UCSD-AML1 (cell line): ENCODE measurements around the gene CTBP1.

Source experiments
- DNase-seq: peaks from one replicate; lab custom pipeline; 2025; ENCODE audit not compliant: unreplicated experiment; lab: John Stamatoyannopoulos, UW

The CTBP1 gene

DNA sequence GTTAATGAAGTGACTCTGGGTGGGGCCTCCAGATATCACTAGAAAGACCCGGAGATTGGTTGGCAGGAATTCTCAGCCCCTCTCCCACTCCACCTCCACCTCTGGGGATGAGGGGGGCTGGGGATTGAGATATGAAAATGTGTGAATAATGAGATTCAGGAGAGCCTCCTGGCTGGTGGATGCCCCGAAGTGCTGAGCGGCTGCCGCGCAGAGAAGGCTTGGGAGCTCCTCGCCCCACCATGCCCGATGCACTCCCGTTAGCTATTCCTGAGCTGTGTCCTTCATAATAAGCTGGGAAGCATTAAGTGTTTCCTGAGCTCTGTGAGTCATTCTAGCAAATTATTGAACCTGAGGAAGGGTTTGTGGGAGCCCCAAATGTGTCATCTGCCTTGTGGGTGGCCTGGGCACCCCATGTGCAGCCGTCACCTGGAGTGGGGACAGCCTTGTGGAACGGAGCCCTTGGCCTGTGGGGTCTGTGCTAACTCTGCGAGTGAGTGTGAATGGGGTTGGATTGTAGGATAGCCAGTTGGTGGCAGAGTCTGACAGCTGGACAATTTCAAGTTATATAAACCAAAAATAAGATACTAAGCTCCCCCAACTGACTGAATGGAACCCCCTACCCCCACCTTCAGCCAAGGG is 36.3 kb upstream of the CTBP1 start:
- no peak for DNase-seq

DNA sequence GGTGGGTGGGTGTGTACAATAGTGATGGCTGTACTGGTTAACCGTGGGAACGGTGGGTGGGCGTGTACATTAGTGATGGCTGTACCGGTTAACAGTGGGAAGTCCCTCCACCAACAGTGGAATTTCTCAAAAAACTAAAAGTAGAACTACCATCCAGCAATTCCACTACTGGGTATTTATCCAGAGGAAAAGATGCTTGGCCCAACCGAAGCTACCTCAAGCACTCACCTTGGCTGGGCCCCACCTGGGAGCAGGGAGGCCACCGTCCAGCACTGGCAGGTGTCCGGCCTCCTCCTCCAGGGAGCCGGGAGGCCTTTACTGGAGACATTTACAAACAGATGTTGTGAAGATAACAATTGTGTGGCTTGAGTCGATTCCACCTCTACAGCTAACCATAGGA is 34.8 kb upstream of the CTBP1 start:
- DNase-seq, result no peak

DNA sequence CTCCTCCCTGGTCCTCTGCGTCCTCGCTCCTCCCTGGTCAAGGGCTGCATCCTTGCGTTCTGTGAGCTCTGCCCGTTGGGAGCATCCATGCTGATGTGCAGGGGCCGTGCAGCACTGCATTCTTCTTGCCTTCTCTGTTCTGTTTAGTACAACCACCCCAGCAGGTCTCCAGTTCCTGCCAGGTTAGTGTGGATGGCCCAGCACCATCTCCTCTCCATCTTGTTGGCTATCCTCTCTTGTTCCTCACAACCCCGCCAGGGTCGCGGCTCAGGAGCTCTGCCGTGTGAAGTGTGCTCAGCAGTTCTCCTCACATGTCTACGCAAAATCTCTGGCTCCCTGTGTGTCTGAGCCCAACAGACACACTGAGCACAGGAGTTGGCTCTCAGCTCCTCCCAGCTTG is 30.3 kb upstream of the CTBP1 start:
- DNase-seq, result no peak

DNA sequence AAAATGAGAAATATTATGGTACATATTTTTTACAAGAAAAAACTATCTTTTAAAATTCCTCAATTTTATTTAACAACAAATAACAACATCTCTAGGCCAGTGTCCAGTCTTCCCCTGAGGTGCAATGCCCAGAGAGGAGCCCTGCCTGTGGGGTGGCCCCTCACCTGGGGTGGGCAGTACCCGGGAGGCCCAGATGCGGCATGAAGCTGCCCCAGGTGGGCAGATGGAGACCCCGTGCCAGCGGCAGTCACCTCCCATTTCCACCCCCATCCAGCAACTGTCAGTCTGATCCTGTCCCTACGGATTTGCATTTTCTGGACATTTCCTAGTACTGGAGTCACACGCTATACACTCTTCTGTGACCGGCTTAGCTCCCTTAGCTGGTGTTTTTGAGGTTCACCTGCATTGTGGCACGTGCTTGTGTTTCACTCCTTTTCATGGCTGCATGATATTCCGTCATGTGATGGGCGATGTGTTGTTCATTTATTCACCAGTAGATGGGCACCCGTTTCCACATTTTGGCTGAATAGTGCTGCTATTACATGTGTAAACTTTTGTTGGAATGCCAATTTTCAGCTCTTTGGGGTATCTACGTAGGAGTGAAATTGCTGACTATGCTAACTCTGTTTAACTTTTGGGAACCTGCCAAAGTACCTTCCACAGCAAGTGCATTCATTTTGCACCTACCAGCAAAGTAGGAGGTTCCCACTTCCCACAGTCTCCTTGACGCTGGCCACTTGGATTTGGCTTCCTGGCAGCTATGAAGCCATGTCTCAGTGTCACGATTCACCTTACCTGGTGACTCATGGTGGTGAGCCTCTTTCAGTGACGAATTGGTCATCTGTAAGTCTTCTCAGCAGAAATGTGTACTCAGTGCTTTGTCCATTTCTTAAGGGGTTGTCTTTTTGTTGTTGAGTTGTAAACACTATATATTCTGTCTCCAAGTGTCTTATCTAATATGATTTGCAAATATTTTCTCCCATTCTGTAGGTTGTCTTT is 29.0 kb upstream of the CTBP1 start:
- no peak for DNase-seq

DNA sequence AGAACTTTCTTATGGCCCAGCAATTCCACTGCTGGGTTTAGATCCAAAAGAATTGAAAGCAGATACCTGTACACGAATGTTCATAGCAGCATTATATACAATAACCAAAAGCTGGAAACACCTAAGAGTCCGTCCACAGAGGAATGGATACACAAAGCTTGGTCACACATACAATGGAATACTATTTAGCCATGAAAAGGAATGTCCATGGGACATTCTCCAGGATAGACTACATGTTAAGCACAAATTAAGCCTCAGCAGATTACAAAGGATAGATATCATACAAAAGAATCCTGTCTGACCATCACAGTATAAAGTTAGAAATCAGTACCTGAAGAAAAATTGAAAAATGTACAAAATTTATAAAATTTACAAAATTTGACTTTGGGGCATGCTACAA is 28.1 kb upstream of the CTBP1 start:
- no peak for DNase-seq

DNA sequence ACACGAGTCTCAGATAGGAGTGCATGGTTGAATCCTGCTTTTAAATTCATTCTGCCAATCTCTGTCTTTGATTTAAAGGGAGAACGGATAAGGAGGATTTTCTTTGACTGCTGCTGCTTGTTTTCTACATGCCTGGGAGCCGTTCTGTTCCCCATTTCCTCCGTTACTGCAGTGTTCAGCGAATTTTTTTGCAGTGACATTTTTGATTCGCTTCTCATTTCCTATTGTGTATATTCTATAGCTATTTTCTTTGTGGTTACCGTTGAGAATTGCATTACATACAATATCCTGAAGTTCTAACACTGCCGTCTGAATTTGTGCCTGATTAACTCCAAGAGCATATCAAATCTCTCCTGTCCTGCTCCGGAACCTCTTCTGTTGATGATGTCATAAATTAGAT is 25.9 kb upstream of the CTBP1 start:
- no peak for DNase-seq

DNA sequence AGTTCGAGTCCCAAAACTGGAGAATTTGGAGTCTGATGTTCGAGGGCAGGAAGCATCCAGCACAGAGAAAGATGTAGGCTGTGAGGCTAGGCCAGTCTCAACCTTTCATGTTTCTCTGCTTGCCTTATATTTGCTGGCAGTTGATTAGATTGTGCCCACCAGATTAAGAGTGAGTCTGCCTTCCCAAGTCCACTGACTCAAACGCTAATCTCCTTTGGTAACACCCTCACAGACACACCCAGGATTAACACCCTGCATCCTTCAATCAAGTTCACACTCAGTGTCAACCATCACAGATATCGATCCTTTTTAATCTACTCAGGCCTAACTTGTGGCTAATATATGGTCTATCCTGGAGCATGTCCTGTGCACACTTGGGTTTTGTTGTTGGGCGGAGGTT is 22.8 kb upstream of the CTBP1 start:
- DNase-seq, result no peak

DNA sequence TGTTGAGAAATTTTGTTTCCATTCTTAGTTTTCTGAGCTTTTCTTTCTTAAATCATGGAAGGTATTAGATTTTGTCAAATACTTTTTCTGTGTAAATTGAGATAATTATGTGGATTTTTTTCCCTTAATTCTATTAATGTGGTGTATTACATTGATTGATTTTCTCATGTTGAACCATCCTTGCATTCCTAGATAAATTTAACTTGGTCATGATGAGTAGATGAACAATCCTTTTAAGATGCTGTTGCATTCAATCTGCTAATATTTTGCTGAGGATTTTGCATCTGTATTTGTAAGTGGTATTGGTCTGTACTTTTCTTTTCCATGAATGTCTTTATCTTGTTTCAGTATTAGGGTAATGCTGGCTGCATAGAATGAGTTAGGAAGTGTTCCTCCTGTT is 20.3 kb upstream of the CTBP1 start:
- DNase-seq, result no peak

DNA sequence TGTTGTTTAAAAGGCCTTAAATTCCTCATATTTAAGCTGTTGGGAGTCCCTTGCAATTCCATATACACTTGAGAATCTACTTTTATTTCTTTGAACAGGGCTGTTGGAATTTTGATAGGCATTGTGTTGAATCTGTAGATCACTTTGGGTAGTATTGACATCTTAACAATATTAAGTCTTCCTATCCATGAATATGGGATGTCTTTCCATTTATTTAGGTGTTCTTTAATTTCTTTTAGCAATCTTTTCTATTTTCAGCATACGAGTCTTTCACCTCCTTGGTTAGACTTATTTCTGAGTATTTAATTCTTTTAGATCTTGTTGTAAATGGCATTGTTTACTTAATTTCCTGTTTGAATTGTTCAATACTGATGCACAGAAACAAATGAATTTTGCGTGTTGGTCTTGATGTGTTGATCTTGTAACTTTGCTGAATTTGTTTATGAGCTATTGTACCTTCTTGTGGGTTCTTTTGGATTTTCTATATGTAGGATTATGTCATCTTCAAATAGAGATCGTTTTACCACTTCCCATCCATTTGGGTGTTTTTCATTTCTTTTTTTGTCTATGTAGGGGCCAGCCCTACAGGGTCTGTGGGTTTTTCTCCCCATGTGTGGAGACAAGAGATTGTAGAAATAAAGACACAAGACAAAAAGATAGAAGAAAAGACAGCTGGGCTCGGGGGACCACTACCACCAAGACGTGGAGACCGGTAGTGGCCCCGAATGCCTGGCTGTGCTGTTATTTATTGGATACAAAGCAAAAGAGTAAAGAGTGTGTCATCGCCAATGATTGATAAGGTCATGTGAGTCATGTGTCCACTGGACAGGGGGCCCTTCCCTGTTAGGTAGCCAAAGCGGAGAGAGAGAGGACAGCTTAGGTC is 18.2 kb upstream of the CTBP1 start:
- no peak for DNase-seq

DNA sequence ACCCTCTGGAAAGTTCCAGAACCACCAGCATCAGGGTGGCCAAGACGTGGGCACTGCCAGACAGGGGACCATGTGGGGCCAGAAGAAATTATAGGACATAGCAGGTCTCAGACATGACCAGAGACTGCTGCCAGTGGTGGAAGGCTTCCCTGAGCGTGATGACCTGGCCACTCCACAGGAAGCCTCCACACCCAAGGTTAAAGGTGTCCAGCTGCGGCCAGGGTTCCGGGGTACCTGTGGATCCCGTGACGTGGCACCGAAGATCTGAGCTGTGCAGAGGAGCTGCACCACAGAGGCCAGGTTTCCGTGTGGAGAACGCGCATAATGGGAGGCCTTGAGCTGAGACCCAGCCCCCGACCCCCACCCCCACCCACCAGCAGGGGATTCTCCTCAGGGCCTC is 16.4 kb upstream of the CTBP1 start:
- no peak for DNase-seq

DNA sequence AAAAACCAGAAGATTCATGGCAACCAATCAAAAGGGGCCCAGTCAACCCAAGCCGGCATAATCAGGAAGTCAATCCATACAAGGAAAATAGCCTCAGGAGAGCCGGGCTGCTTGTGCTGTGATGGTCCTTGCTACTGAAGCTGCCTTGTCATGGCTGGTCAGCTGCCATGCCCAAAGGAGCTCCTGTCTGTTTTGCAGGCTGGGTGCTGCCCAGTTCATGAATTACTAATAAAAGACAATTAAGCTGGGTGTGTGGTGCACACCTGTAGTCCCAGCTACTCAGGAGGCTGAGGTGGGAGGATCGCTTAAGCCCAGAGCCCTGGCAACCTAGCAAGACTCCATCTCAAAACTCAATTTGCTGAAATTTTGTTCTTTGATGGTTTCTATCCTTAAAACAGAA is 16.0 kb upstream of the CTBP1 start:
- DNase-seq, result no peak

DNA sequence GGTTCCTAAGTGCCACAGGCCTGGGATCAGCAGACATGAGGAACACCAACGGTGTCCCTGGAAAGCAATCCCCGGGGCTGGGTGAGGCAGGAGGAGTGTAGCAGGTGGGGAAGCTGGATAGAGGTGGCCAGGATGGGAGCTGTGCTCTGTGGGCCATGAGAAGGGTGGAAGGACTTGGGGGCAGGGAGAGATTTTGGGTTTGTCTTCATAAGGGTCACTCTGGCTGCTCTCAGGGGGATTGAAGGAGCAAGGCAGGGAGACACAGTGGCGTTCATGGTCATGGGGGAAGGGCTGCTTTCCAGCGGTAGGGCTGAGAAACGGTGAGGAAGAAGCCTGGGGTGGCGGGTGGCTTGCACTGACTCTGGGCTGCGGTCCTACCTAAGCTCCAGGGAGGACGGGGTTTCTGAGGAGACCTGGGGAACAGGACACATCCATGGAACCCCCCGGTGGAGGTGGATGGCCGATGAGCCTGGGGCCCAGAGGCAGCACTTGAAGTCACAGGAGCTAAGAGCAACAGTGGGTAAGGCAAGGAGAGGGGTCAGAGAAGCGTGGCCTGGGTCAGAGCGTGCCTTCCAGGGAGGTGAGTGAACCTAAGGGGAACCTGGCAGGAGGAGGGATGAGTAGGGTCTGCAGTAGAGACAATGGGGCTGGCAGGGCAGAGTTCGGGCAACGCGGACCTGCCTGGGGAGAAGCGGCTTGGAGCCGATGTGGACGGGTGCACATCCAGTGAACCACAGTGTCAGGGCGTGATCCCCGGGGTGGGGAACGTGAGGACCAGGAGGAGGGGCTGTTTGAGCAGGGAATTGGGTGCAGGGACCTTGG is 12.4 kb upstream of the CTBP1 start:
- no peak for DNase-seq

DNA sequence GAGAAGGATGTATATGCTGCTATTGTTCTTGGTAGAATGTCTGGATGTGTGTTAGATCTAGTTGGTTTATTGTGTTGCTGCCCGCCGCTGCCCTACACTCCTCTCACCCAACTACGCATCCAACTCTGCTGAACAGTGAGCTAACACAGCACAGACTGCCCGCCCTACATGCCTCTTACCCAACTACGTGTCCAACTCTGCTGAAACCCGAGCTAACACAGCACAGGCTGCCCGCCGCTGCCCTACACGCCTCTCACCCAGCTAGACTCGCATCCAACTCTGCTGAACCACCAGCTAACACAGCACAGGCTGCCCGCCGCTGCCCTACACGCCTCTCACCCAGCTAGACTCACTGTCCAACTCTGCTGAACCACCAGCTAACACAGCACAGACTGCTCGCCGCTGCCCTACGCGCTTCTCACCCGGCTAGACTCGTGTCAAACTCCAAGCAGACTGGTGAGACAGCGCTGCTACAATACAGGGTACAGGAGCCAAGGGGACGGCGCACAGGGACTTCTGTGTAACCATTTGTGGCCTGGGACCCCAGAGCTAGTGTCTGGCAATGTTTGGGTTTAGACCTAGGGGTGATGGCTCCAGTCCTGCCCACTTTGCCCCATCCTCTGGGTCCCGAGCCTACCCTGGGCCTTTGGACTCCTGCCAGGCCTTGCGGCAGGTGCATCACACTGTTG is 11.6 kb upstream of the CTBP1 start:
- DNase-seq, result no peak

DNA sequence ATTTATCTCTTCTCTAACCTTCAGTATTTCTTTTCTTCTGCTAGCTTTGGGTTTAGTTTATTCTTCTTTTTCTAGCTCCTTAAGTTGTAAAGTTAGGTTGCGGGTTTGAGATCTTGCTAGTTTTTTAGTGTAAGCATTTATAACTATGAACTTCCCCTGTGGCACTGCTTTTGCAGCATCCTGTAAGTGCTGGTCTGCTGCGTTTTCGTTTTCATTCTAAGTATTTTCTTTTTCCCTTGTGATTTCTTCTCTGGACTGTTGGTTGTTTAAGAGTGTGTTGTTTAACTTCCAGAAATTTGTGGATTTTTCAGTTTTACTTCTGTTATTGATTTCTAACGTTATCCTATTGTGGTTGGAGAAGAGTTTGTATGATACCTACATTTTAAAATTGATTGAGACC is 11.0 kb upstream of the CTBP1 start:
- DNase-seq, result no peak

DNA sequence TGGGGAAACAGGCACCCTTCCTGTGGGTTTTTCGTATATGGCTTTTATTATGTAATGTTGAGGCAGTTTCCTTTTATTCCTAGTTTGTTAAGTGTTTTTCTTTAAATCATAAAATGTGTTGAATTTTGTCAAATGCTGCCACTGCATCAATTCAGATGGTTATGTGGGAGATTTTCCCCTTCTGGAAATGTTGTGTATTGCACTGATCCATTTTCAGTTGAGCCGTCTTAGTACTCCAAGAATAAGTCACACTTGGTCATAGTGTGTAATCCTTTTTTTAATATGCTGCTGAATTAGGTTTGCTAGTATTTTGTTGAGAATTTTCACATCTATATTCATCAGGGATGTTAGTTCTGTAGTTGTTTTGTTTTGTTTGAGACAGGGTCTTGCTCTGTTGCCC is 9.5 kb upstream of the CTBP1 start:
- no peak for DNase-seq

DNA sequence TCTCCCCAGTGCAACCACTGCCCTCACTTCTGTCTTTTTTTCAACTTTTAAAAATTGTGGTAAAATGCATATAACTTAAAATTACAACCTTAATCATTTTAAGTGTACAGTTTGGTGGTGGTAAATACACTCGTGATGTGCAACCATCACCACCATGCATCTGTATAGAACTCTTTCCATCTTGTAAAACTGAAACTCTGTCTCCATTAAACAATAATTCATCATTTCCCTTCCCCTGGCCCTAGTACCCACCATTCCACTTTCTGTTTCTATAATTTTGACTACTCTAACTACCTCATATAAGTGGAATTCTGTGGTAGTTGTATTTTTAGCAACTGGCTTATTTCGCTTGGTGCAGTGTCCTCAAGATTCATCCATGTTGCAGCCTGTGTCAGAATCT is 6.8 kb upstream of the CTBP1 start:
- no peak for DNase-seq

DNA sequence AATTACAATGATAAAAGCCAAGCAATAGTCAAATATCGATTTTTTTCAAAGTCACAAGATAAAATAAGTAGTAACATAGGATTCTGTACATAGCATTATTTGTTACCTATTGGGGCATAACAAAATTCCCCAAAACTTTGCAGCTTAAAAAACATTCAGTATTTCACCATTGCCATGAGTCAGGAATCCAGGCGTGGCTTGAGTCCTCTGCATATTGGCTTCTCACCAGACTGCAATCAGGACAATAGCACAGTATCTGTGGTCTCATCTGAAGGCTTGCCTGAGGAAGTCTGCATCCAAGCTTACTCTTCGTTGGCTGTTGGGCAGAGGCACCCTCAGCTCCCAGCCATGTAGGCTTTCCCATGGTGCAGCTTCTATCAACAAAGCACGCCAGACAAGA is 6.2 kb upstream of the CTBP1 start:
- DNase-seq, result no peak

DNA sequence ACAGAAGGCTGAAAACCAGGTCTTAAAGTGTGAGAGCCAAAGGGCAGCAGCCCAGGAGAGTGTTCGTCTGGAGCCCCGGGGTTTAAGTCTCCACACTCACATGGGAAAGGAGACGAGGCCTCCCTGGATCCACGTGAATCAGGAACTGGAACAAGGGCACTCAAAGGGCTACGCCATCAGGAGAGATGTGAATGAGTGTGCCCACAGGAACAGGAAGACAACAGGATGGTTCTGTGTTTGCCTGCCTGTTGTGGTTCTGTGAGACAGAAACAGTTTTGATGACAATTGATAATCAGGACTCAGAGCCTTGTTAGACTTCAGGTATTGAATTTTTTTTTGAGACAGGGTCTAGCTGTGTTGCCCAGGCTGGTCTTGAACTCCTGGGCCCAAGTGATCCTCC is 4.9 kb upstream of the CTBP1 start:
- no peak for DNase-seq

DNA sequence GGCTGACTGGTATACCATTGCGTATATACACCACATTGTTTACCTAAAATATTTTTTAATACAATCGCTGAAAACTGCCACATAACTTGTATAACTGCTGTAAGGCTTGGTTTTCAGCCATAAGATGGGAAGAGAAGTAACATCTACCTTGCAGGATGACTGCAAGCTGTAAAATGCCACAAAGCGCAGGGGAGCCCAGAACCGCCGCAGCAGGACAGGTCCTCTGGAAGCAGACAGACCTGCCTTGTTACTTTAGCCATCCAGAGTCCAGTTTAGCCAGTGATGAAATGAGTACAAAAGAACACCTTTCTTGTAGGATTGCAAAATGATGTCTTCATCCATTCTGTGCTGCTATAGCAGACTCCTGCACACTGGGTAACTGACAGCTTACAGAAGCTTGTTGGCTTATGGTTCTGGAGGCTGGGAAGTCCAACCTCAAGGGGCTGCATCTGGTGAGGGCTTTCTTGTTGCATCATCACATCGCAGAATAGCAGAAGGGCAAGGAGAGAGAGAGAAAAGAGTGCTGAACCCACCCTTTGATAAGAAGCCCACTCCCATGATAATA is 4.1 kb upstream of the CTBP1 start:
- DNase-seq, result no peak

DNA sequence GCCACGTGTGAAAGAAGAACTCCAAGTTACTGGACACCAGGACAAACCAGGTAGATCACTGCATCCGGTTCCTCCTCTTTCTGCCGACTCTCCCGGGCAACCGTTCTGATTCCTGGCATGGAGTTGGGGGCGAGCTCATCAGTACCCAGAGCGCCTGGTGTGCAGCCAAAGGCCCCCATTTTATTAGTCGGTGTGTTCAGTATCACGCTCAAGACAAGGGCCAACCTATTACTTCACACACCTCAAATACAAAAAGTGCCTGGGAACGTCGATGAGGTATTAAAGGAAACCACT is 2.8 kb upstream of the CTBP1 start:
- DNase-seq, result no peak
